ENCODE data around the gene DMXL1.
A peak's percentile ranks its signal among the peaks of the same experiment; 100 is the strongest.

The DMXL1 gene

GRCh38 chr5:119070828-119071560 lies at the start of gene DMXL1 (continued):
- TF ChIP-seq ZNF157 (tag by site-specific recombination; IDR thresholded peaks at IDR 0.05) (no peak), ZBTB48 (tag by site-specific recombination; IDR thresholded peaks at IDR 0.05) (peak; percentile 74), REST (tag by site-specific recombination; IDR thresholded peaks at IDR 0.05) (no peak), PBX3 (CRISPR knock-in tag; IDR thresholded peaks at IDR 0.05) (no peak), ZNF654 (tag by site-specific recombination; IDR thresholded peaks at IDR 0.05; ENCODE audit: low read depth) (no peak), ZNF473 (tag by site-specific recombination; IDR thresholded peaks at IDR 0.05) (no peak), WT1 (tag by site-specific recombination; IDR thresholded peaks at IDR 0.05) (peak; percentile 49; the same call in 1 of the 2 replicates), ZNF239 (tag by site-specific recombination; IDR thresholded peaks at IDR 0.05) (peak; percentile 40; the same call in 1 of the 2 replicates), ZNF292 (tag by site-specific recombination; IDR thresholded peaks at IDR 0.05; ENCODE audit: borderline replicate concordance, low read depth) (no peak), KLF1 (tag by site-specific recombination; IDR thresholded peaks at IDR 0.05) (peak; percentile 84), MYNN (tag by site-specific recombination; IDR thresholded peaks at IDR 0.05; ENCODE audit: borderline replicate concordance) (no peak), OVOL3 (tag by site-specific recombination; IDR thresholded peaks at IDR 0.05) (no peak), ZFP69B (tag by site-specific recombination; IDR thresholded peaks at IDR 0.05) (peak; percentile 59; the same call in 1 of the 2 replicates), ZNF560 (tag by site-specific recombination; IDR thresholded peaks at IDR 0.05; ENCODE audit: borderline replicate concordance) (no peak), ZBTB20 (tag by site-specific recombination; IDR thresholded peaks at IDR 0.05) (peak; percentile 91), ZNF837 (tag by site-specific recombination; IDR thresholded peaks at IDR 0.05) (no peak), ZNF132 (tag by site-specific recombination; IDR thresholded peaks at IDR 0.05; ENCODE audit: borderline replicate concordance) (no peak), ZNF624 (tag by site-specific recombination; IDR thresholded peaks at IDR 0.05) (no peak), ZNF785 (tag by site-specific recombination; IDR thresholded peaks at IDR 0.05) (no peak), ZNF211 (tag by site-specific recombination; IDR thresholded peaks at IDR 0.05; ENCODE audit: low read depth) (no peak), ZNF768 (tag by site-specific recombination; IDR thresholded peaks at IDR 0.05) (no peak), SP3 (tag by site-specific recombination; IDR thresholded peaks at IDR 0.05) (peak; percentile 84), ZNF302 (tag by site-specific recombination; IDR thresholded peaks at IDR 0.05; ENCODE audit: low read depth) (no peak), AEBP2 (tag by site-specific recombination; IDR thresholded peaks at IDR 0.05; ENCODE audit: borderline replicate concordance) (no peak), ZNF501 (tag by site-specific recombination; IDR thresholded peaks at IDR 0.05) (peak; percentile 90), ZNF747 (tag by site-specific recombination; IDR thresholded peaks at IDR 0.05) (no peak), ZBTB11 (tag by site-specific recombination; conservative IDR thresholded peaks at IDR 0.05; ENCODE audit: low read depth) (0 out of 2 replicates have a peak, but pooled peaks have one; percentile 21)

Data from HEK293 (cell line).